GM23248 (cell line): ENCODE measurements around the gene LRRC52.

ENCODE experiments used
- EZH2 ChIP-seq: fragments of 200-600 bp; sonication (generic); IDR thresholded peaks from 2 replicates; pipeline ENCODE4 v1.6.1; 2018; ENCODE audit warnings: antibody characterized with exemption, mild to moderate bottlenecking; ENCODE audit not compliant: insufficient read depth, poor library complexity, severe bottlenecking
- EZH2phosphoT487 ChIP-seq: fragments of 200-600 bp; sonication (generic); IDR thresholded peaks from 2 replicates; pipeline ENCODE4 v1.6.1; 2018; ENCODE audit warnings: antibody characterized with exemption, moderate library complexity, mild to moderate bottlenecking, low read depth; ENCODE audit not compliant: insufficient read depth

- TF ChIP-seq EZH2phosphoT487 (no peak), EZH2 (no peak)
These were observed 30.5 kb downstream of the LRRC52 start for GRCh38 chr1:165574295-165574694.
